PC-9 (cell line): ENCODE results near the gene OR6B1. TPM values are rescaled to one million over a fixed set of nuclear protein-coding genes. Genes with fewer than 3 reads are reported as not detected.

Experiments
- BruUV-seq: library from RNA; stranded (reverse); fragments of 400-500 nt; replicated peaks from 2 replicates; lab custom pipeline; 2021; lab: Mats Ljungman, UMichigan
- CTCF ChIA-PET: fragments of 300-600 bp; sonication (Branson Sonifier 250); formaldehyde crosslinking; loops from one replicate; lab custom pipeline; 2022; ENCODE audit warnings: antibody characterized with exemption; lab: Charles Lee
- POLR2A ChIA-PET: fragments of 300-600 bp; sonication (Branson Sonifier 250); formaldehyde crosslinking; loops from one replicate; lab custom pipeline; 2022; ENCODE audit warnings: antibody characterized with exemption; ENCODE audit not compliant: unreplicated experiment; lab: Charles Lee
- DNase-seq, 2 experiments: peaks; one replicate each; pipeline versions ENCODE4 v3.0.0 to v3.0.0-alpha.2; 2015 to 2022; ENCODE audit warnings: mixed read lengths in 1 of 2
- H2AFZ ChIP-seq: fragments of 200-600 bp; sonication (generic); 2 replicates; pipeline ENCODE4 v1.8.1; 2017; ENCODE audit warnings: antibody characterized with exemption
- H3F3A ChIP-seq: fragments of 200-600 bp; sonication (generic); 2 replicates; pipeline ENCODE4 v1.8.1; 2017; ENCODE audit warnings: antibody characterized with exemption, mild to moderate bottlenecking, low read depth; ENCODE audit not compliant: insufficient read depth
- H3K27ac ChIP-seq: fragments of 200-600 bp; sonication (generic); 2 replicates; pipeline ENCODE4 v1.6.1; 2016; ENCODE audit warnings: mixed run types
- H3K27me3 ChIP-seq: fragments of 200-600 bp; sonication (generic); 2 replicates; pipeline ENCODE4 v1.6.1; 2016; ENCODE audit warnings: low read depth, mixed run types; ENCODE audit not compliant: insufficient read depth
- H3K36me3 ChIP-seq: fragments of 200-600 bp; sonication (generic); 2 replicates; pipeline ENCODE4 v1.6.1; 2016; ENCODE audit warnings: low read depth, mixed run types
- H3K4me1 ChIP-seq: fragments of 200-600 bp; sonication (generic); replicated peaks from 2 replicates; pipeline ENCODE4 v1.6.1; 2016; ENCODE audit warnings: mixed run types; ENCODE audit not compliant: insufficient read depth
- H3K4me2 ChIP-seq: fragments of 200-600 bp; sonication (generic); 2 replicates; pipeline ENCODE4 v1.6.1; 2017; ENCODE audit warnings: mixed run types
- H3K4me3 ChIP-seq: fragments of 200-600 bp; sonication (generic); 2 replicates; pipeline ENCODE4 v1.6.1; 2016; ENCODE audit warnings: mixed run types
- H3K79me2 ChIP-seq: fragments of 200-600 bp; sonication (generic); 2 replicates; pipeline ENCODE4 v1.6.1; 2017; ENCODE audit warnings: low read depth, mixed run types
- H3K9me2 ChIP-seq: fragments of 200-600 bp; sonication (generic); 2 replicates; pipeline ENCODE4 v1.8.1; 2017; ENCODE audit warnings: mild to moderate bottlenecking; ENCODE audit not compliant: insufficient read depth
- H3K9me3 ChIP-seq: fragments of 200-600 bp; sonication (generic); 2 replicates; pipeline ENCODE4 v1.8.1; 2016; ENCODE audit warnings: low read depth; ENCODE audit not compliant: insufficient read depth
- H4K20me1 ChIP-seq: fragments of 200-600 bp; sonication (generic); 2 replicates; pipeline ENCODE4 v1.8.1; 2017; ENCODE audit not compliant: insufficient read depth
- EZH2 ChIP-seq: fragments of 200-600 bp; sonication (generic); IDR thresholded peaks from 2 replicates; pipeline ENCODE4 v1.8.0; 2017; ENCODE audit warnings: antibody characterized with exemption, low read depth
- intact Hi-C: fragments of 100-400 bp; cut with micrococcal nuclease; formaldehyde crosslinking; loops from one replicate; pipeline ENCODE4 v1.10.0; 2022; ENCODE audit not compliant: unreplicated experiment
- total RNA-seq: library from RNA; stranded (reverse); gene quantifications from 2 replicates; pipeline ENCODE4 v1.2.3, GENCODE V29; 2021
- TF ChIP-seq, protein P1 (sequence below): fragments of 200-600 bp; sonication (generic); conservative IDR thresholded peaks from 2 replicates; pipeline ENCODE4 v1.6.1; 2017; ENCODE audit warnings: mixed run types, antibody characterized with exemption, mild to moderate bottlenecking, moderate library complexity

OR6B1 gene
- total RNA-seq, 1 experiment from 2014 or later: not detected

DNA sequence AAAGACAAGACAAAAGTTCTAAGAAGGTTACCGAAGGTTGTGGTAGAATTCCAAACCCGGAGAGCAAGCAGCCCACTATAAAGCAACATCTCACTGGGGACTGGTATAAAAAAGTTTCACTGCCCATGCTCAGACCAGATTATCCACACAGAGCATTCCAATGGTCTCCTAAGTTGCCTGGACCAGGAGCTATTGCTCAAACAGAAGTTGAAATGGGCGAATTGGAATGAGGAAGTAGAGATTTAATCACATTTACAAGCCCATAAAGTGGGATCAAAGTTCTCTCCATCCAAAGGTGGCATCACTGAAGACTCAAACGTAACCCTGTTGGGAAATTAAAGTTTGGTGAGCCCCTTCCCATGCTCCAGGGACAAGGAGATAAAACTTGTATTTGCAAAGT, 25.7 kb upstream of the OR6B1 start:
- Histone ChIP-seq H3K4me1 (peaks cover 30% of the 10 kb centered on the region), H3F3A (peaks cover 13% of the 10 kb centered on the region; the same call in 1 of the 2 replicates), H3K79me2 (no peaks in the 10 kb centered on the region), H4K20me1 (no peaks in the 10 kb centered on the region), H3K27me3 (no peaks in the 10 kb centered on the region), H3K27ac (peak overlapping the region; percentile 3; the same call in 1 of the 2 replicates), H2AFZ (peak overlapping the region; percentile 73), H3K9me2 (no peaks in the 10 kb centered on the region), H3K4me3 (no peak overlapping the region), H3K4me2 (peak overlapping the region; percentile 53), H3K9me3 (no peaks in the 10 kb centered on the region), H3K36me3 (no peaks in the 10 kb centered on the region)
- DNase-seq: peak; percentile 10 to 90
- TF ChIP-seq, protein P1, sequence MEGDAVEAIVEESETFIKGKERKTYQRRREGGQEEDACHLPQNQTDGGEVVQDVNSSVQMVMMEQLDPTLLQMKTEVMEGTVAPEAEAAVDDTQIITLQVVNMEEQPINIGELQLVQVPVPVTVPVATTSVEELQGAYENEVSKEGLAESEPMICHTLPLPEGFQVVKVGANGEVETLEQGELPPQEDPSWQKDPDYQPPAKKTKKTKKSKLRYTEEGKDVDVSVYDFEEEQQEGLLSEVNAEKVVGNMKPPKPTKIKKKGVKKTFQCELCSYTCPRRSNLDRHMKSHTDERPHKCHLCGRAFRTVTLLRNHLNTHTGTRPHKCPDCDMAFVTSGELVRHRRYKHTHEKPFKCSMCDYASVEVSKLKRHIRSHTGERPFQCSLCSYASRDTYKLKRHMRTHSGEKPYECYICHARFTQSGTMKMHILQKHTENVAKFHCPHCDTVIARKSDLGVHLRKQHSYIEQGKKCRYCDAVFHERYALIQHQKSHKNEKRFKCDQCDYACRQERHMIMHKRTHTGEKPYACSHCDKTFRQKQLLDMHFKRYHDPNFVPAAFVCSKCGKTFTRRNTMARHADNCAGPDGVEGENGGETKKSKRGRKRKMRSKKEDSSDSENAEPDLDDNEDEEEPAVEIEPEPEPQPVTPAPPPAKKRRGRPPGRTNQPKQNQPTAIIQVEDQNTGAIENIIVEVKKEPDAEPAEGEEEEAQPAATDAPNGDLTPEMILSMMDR: no peak
- no peak for TF ChIP-seq EZH2
- CTCF ChIA-PET: no interaction called here
- BruUV-seq: no TSS peak
- POLR2A ChIA-PET: no interaction called here
- intact Hi-C loops: no loop called here

DNA sequence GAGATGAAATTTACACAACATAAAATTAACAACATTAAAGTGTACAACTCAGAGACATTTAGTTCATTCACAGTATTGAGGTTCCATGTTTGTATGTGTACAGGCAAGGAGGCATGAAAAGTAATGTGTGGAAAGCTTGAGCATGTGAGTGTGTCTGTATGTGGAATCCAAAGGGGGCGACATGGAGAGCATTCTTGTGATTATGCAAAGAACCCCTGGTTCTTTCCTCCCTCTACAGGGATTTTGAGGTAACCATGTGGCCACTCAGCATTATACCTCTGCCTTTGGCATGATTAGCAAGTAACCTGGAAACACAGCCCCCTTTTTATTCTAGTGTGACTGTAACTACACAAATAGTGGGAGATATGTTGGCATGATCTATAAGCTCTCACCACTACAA, 24.5 kb upstream of the OR6B1 start:
- no peak for TF ChIP-seq EZH2
- TF ChIP-seq, protein P1: no peak
- no peaks in the 10 kb centered on the region for H3K9me2 ChIP-seq
- no peaks in the 10 kb centered on the region for H4K20me1 ChIP-seq
- BruUV-seq: no TSS peak
- 0 out of 2 replicates have a peak, but pooled peaks cover 2% of the 10 kb centered on the region for H3K9me3 ChIP-seq
- no peak overlapping the region for H3K27ac ChIP-seq
- intact Hi-C loops: no loop called here
- H3F3A ChIP-seq: peaks cover 14% of the 10 kb centered on the region; the same call in 1 of the 2 replicates
- no peak overlapping the region for H3K4me3 ChIP-seq
- H3K4me2 ChIP-seq: no peak overlapping the region
- H3K36me3 ChIP-seq: no peaks in the 10 kb centered on the region
- no peaks in the 10 kb centered on the region for H3K27me3 ChIP-seq
- no peak for DNase-seq
- CTCF ChIA-PET: no interaction called here
- H3K4me1 ChIP-seq: peaks cover 37% of the 10 kb centered on the region
- no peaks in the 10 kb centered on the region for H3K79me2 ChIP-seq
- no peak overlapping the region for H2AFZ ChIP-seq
- POLR2A ChIA-PET: no interaction called here

DNA sequence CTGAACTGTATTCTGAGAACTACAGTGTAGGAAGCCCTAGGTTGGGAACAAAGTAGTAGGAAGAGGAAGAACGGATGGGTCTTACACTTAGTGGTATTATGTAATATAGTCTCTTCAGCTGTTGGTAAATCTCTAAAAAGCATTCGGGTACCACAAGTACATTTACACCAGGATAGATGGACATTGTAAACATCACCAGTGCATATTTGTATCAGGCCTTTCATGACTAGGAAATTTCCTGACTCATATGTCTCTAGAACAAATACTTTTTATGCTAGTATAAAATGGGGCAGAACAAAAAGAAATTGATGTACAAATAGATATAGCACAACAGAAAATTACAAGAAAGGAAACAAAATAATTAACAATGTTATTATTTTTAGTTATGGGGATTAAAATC, 21.5 kb upstream of the OR6B1 start:
- POLR2A ChIA-PET: no interaction called here

More for the DNA sequence above, 21.5 kb upstream of the OR6B1 start:
- TF ChIP-seq, protein P1: no peak
- TF ChIP-seq EZH2: no peak
- Histone ChIP-seq H3K27ac (no peak overlapping the region), H3K4me2 (no peak overlapping the region), H3K9me2 (no peaks in the 10 kb centered on the region), H3K79me2 (no peaks in the 10 kb centered on the region), H3K9me3 (0 out of 2 replicates have a peak, but pooled peaks cover 9% of the 10 kb centered on the region), H3K36me3 (no peaks in the 10 kb centered on the region), H3F3A (peaks cover 14% of the 10 kb centered on the region; the same call in 1 of the 2 replicates), H4K20me1 (no peaks in the 10 kb centered on the region), H2AFZ (no peak overlapping the region), H3K27me3 (no peaks in the 10 kb centered on the region), H3K4me1 (peaks cover 32% of the 10 kb centered on the region), H3K4me3 (no peak overlapping the region)
- no peak for DNase-seq
- CTCF ChIA-PET: interaction anchor here (0.7 kb wide), 1 partner anchor 12 kb away, joined by 3 read pairs; no protein-coding TSS in a partner anchor
- no TSS peak for BruUV-seq
- intact Hi-C loops: no loop called here
